GM12873 (cell line): ENCODE data around the gene LMAN2L.

Experiments used
- TF ChIP-seq, protein P1 (sequence below): IDR thresholded peaks from 2 replicates; pipeline ENCODE4 v1.5.1; 2012; ENCODE audit warnings: low read depth, mild to moderate bottlenecking, moderate library complexity, low read length, control low read depth; ENCODE audit not compliant: insufficient read depth; ENCODE audit errors: missing control alignments

LMAN2L gene

DNA sequence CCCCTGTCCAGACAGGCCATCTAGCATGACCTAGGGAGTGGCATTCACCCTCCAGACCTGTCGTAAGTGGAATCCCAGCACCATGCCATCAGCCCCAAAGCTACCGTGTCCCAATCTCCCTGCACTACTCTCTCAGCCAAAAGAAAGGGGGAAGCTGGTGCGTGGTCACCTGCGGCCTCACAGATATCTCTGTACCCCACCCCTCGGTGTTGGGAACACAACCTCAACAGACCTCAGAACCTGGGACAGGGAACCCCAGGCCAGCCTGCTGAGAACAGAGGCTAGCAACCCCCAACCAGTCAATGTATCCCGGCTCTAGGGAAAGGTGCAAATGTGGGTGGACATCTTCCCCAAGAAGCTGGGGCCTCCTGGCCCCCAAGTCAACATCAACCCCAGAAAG, 38.2 kb downstream of the LMAN2L start:
- TF ChIP-seq, protein P1, sequence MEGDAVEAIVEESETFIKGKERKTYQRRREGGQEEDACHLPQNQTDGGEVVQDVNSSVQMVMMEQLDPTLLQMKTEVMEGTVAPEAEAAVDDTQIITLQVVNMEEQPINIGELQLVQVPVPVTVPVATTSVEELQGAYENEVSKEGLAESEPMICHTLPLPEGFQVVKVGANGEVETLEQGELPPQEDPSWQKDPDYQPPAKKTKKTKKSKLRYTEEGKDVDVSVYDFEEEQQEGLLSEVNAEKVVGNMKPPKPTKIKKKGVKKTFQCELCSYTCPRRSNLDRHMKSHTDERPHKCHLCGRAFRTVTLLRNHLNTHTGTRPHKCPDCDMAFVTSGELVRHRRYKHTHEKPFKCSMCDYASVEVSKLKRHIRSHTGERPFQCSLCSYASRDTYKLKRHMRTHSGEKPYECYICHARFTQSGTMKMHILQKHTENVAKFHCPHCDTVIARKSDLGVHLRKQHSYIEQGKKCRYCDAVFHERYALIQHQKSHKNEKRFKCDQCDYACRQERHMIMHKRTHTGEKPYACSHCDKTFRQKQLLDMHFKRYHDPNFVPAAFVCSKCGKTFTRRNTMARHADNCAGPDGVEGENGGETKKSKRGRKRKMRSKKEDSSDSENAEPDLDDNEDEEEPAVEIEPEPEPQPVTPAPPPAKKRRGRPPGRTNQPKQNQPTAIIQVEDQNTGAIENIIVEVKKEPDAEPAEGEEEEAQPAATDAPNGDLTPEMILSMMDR: no peak

DNA sequence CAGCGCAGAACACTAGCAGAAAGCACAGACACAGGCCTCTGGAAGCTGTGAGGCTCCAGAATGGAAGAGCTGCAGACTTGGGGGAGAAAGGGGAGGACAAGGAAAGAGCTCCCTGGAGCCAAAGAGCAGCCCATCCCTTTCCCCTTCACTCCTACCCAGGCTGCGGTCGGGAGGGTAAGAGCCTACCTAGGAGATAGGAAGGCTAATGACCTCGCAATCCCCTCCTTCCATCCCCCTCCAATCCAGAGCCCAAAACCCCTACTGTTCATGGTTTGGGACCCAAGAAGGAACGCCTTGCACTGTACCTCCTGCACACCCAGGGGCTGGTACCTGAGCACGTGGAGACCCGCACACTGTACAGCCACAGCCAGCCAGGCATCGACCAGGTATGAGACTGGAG, 39.8 kb downstream of the LMAN2L start:
- TF ChIP-seq, protein P1: no peak

DNA sequence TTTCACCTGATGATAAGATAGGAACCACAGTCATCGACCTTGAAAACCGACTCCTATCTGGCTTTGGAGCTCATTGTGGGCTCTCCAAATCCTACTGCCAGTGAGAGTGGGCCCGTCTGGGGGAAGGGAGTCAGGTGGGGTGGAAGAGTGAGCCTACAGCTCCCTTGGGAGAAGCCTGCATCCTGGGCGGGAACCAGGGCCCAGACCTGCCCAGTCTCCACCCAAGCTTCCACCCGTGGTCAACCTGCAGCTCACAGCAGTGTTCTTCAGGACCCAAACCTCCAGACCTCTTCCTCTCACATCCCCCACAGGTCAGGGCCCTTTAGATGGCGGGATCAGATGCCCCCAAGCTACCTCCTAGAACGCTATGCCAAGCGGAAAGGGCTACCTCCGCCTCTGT, 40.2 kb downstream of the LMAN2L start:
- TF ChIP-seq, protein P1: no peak

DNA sequence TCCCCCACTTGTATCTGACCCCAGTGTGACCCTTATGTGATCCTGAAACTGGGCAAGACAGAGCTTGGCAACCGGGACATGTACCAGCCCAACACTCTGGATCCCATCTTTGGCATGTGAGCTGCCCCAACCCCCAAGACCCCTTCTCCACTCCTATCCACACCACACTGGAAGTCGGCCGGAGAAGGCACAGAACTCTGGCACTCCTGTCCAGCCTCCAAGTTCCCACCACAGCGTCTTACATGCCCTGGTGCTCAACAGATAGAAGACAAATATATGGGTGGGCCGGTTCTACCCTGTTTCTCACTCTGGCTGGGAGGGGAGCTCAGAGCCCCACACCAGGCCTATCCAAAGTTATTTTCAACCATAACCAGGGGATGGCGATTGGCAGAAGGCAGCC, 40.8 kb downstream of the LMAN2L start:
- TF ChIP-seq, protein P1: no peak

DNA sequence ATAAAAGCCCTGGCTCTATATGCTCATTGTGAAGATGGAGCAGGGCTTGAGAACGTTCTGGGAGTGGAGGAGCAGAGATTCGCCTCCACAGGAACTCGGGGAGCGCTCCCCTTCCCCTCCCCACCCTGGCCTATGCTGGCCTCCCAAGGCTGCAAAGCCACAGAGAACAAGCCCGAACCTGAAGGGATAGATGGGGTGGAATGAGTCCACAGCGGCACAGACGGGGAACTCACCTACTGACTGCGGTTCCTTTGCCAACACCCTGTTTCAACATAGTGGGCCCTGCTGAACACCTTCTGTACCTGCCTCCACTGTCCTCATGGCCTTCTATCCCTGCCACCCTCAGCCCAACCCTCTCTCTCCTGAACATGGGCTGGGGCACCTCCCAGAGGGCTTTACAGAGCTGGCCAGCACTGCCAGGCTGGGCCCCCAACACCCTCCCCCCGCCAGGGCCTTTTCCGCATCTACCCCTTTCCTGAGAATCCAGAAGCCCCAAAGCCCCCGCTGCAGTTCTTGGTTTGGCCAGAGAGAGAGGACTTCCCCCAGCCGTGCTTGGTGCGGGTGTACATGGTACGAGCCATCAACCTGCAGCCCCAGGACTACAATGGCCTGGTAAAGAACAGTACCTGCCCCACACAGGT, 41.5 kb downstream of the LMAN2L start:
- TF ChIP-seq, protein P1: no peak

DNA sequence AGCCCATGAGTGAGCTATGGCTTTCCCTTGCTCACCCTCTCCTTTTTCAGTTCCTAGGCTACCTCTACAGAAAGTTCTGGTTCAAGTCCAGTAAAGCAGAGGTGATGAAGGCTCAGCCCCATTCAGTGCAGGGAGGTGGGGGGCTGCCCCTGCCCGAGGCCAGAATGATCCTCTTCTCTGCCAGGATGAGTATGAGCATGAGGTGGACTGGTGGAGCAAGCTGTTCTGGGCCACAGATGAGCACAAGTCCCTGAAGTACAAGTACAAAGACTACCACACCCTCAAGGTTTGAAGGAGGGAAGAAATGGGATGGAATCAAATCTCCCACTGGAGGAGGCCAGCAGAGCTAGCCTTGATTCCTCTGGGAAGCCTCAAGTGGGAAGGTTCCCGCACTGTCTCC, 42.4 kb downstream of the LMAN2L start:
- TF ChIP-seq, protein P1: no peak

DNA sequence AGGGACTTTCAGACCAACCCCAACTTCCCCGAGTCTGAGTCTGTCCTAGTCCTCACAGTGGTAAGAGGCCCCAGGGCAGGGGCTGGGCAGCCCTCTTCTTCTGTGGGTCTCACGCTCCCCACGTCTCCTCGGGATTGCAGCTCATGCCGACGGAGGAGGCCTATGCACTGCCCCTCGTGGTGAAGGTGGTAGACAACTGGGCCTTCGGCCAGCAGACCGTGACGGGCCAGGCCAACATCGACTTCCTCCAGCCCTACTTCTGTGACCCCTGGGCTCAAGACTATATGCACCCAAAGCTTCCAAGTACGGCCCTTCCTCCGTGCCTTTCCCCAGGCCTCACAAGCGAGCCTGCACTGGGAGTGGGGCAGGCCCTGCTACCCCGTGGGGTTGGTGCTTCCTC, 44.3 kb downstream of the LMAN2L start:
- TF ChIP-seq, protein P1: no peak
